PC-3 (cell line): ENCODE results near the gene LSG1. TPM values are rescaled to one million over a fixed set of nuclear protein-coding genes. Genes with fewer than 3 reads are reported as not detected.

Experiments used
- ATAC-seq: fragments of 200-7000 bp; cut with Tn5 transposase; 2 replicates; pipeline ENCODE4 v1.9.1; 2020; ENCODE audit warnings: mild to moderate bottlenecking, moderate library complexity
- BruUV-seq: library from RNA; stranded (reverse); fragments of 400-500 nt; replicated peaks from 2 replicates; lab custom pipeline; 2021; lab: Mats Ljungman, UMichigan
- CTCF ChIA-PET: fragments of 300-600 bp; sonication (Branson Sonifier 250); formaldehyde crosslinking; loops from one replicate; lab custom pipeline; 2022; ENCODE audit warnings: antibody characterized with exemption; lab: Charles Lee
- POLR2A ChIA-PET: fragments of 300-600 bp; sonication (Branson Sonifier 250); formaldehyde crosslinking; loops from one replicate; lab custom pipeline; 2022; ENCODE audit warnings: antibody characterized with exemption; ENCODE audit not compliant: unreplicated experiment; lab: Charles Lee
- DNase-seq: peaks from one replicate; pipeline ENCODE4 v3.0.0-alpha.2; 2015
- H2AFZ ChIP-seq: fragments of 300-600 bp; sonication (generic); 2 replicates; pipeline ENCODE4 v1.6.0; 2016; ENCODE audit warnings: antibody characterized with exemption, low read length
- H3F3A ChIP-seq: fragments of 300-600 bp; sonication (generic); one replicate; pipeline ENCODE4 v1.6.0; 2017; ENCODE audit warnings: antibody characterized with exemption, low read length, control low read depth, mild to moderate bottlenecking; ENCODE audit not compliant: unreplicated experiment
- H3K27ac ChIP-seq: fragments of 300-600 bp; sonication (generic); 2 replicates; pipeline ENCODE4 v1.5.1; 2016; ENCODE audit warnings: mild to moderate bottlenecking, low read length
- H3K27me3 ChIP-seq: fragments of 300-600 bp; sonication (generic); 2 replicates; pipeline ENCODE4 v1.6.1; 2016; ENCODE audit warnings: low read length, mixed read lengths
- H3K36me3 ChIP-seq: fragments of 300-600 bp; sonication (generic); 2 replicates; pipeline ENCODE4 v1.6.1; 2016; ENCODE audit warnings: low read depth, mixed run types, low read length, mixed read lengths
- H3K4me1 ChIP-seq: fragments of 300-600 bp; sonication (generic); 2 replicates; pipeline ENCODE4 v1.5.1; 2016; ENCODE audit warnings: low read length; ENCODE audit not compliant: insufficient read depth
- H3K4me2 ChIP-seq: fragments of 300-600 bp; sonication (generic); 2 replicates; pipeline ENCODE4 v1.6.0; 2016; ENCODE audit warnings: low read length
- H3K4me3 ChIP-seq: fragments of 300-600 bp; sonication (generic); 2 replicates; pipeline ENCODE4 v1.5.1; 2016; ENCODE audit warnings: mild to moderate bottlenecking, low read length, mixed read lengths
- H3K79me2 ChIP-seq: fragments of 300-600 bp; sonication (generic); 2 replicates; pipeline ENCODE4 v1.6.1; 2017; ENCODE audit warnings: low read length, mixed read lengths
- H3K9ac ChIP-seq: fragments of 300-600 bp; sonication (generic); 2 replicates; pipeline ENCODE4 v1.6.0; 2016; ENCODE audit warnings: mild to moderate bottlenecking, low read length
- H3K9me2 ChIP-seq: fragments of 300-600 bp; sonication (generic); replicated peaks from 2 replicates; pipeline ENCODE4 v1.6.1; 2016; ENCODE audit warnings: mixed run types, low read length, mixed read lengths
- H3K9me3 ChIP-seq: fragments of 300-600 bp; sonication (generic); 2 replicates; pipeline ENCODE4 v1.6.1; 2016; ENCODE audit warnings: low read length, mixed read lengths
- H4K20me1 ChIP-seq: fragments of 300-600 bp; sonication (generic); 2 replicates; pipeline ENCODE4 v1.6.1; 2016; ENCODE audit warnings: low read length, mixed read lengths
- EZH2 ChIP-seq: fragments of 300-600 bp; sonication (generic); IDR thresholded peaks from one replicate; pipeline ENCODE4 v1.6.1; 2017; ENCODE audit warnings: antibody characterized with exemption, mild to moderate bottlenecking, low read length; ENCODE audit not compliant: unreplicated experiment
- EZH2phosphoT487 ChIP-seq: fragments of 300-600 bp; sonication (generic); IDR thresholded peaks from 2 replicates; pipeline ENCODE4 v1.6.1; 2018; ENCODE audit warnings: mild to moderate bottlenecking, antibody characterized with exemption, low read length, borderline replicate concordance
- intact Hi-C: fragments of 100-400 bp; cut with micrococcal nuclease; formaldehyde crosslinking; loops from 2 replicates; pipeline ENCODE4 v1.9.0; 2023
- total RNA-seq: library from RNA; depleted of rRNA; stranded (reverse); fragments of >200 nt; gene quantifications from 2 replicates; pipeline ENCODE4 v1.2.3, GENCODE V29; 2014
- TF ChIP-seq, protein P1 (sequence below): fragments of 300-600 bp; sonication (generic); conservative IDR thresholded peaks from 2 replicates; pipeline ENCODE4 v1.5.1; 2017; ENCODE audit warnings: antibody characterized with exemption, low read depth, mild to moderate bottlenecking, low read length

Gene LSG1
- total RNA-seq, 1 experiment from 2014 or later: 83.8 TPM

DNA sequence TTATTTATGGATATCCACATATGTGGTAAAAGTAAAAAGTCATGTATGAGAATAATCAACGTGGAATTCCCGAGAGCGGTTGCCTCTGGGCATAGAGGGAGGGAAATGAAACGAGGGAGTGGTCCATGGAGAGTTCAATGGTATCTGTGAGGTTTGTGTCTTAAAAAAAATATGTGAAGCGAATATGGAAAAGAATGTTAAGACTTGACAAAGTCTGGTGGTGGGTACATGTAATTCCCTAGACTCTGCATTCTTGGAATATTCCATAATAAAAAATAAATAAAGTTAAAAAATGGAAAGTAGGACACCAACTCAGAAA is 42.1 kb upstream of the LSG1 start:
- Histone ChIP-seq H3K4me2 (no peak overlapping the region), H3K9me3 (no peaks in the 10 kb centered on the region), H3K27ac (no peak overlapping the region), H3K79me2 (no peaks in the 10 kb centered on the region), H3K9me2 (no peaks in the 10 kb centered on the region), H3F3A (no peaks in the 10 kb centered on the region), H3K9ac (no peak overlapping the region), H3K4me1 (peaks cover 18% of the 10 kb centered on the region), H3K4me3 (no peak overlapping the region), H3K36me3 (no peaks in the 10 kb centered on the region), H3K27me3 (no peaks in the 10 kb centered on the region), H2AFZ (no peak overlapping the region), H4K20me1 (no peaks in the 10 kb centered on the region)
- POLR2A ChIA-PET: no interaction called here
- intact Hi-C loops: no loop called here
- ATAC-seq (no peak), DNase-seq (no peak)
- no peak for TF ChIP-seq EZH2phosphoT487
- BruUV-seq: no TSS peak
- CTCF ChIA-PET: no interaction called here

DNA sequence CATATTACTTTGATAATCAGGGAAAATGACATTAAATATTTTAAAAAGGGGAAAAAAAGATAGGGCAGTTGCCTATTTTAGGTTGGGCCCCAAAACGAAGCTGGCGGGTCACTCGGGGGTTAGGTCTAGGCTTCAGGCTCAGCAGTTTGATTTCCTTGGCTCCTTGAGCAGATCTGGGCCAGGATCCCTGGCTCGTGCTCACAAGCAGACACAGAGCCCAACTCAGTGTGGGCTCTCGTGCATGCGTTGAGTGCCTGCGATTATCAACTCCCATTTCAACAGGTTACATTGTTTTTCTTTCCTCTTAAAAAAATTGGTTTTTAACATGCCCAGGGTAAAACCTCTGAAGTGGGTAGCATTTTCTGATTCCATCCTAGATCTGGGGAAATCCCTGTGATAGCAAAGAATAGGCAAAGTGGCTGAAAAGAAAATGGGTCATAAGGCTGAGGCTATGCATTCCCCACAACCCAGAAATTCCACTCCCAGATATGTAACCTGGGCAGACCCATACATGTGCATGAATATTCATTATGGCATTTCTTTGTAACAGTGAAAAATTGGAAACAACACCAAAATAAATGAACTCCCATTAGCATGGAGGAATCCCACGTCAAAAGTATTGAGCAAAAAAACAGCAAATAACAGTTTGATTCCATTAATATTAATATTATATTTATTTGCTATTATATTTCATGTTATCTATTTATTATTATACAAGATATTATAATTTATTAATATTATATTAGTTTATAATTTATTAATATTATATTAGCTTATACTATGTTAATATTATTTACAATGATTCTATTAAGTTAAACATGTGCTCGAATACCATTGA is 41.5 kb upstream of the LSG1 start:
- no peak for TF ChIP-seq EZH2
- TF ChIP-seq, protein P1, sequence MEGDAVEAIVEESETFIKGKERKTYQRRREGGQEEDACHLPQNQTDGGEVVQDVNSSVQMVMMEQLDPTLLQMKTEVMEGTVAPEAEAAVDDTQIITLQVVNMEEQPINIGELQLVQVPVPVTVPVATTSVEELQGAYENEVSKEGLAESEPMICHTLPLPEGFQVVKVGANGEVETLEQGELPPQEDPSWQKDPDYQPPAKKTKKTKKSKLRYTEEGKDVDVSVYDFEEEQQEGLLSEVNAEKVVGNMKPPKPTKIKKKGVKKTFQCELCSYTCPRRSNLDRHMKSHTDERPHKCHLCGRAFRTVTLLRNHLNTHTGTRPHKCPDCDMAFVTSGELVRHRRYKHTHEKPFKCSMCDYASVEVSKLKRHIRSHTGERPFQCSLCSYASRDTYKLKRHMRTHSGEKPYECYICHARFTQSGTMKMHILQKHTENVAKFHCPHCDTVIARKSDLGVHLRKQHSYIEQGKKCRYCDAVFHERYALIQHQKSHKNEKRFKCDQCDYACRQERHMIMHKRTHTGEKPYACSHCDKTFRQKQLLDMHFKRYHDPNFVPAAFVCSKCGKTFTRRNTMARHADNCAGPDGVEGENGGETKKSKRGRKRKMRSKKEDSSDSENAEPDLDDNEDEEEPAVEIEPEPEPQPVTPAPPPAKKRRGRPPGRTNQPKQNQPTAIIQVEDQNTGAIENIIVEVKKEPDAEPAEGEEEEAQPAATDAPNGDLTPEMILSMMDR: no peak
- no peak for TF ChIP-seq EZH2phosphoT487
- no peaks in the 10 kb centered on the region for H3K79me2 ChIP-seq
- H3K9me2 ChIP-seq: no peaks in the 10 kb centered on the region
- no peaks in the 10 kb centered on the region for H3K9me3 ChIP-seq
- no peaks in the 10 kb centered on the region for H3F3A ChIP-seq
- CTCF ChIA-PET: no interaction called here
- H3K9ac ChIP-seq: no peak overlapping the region
- POLR2A ChIA-PET: no interaction called here
- H3K27me3 ChIP-seq: no peaks in the 10 kb centered on the region
- BruUV-seq: no TSS peak
- no peak overlapping the region for H2AFZ ChIP-seq
- H3K36me3 ChIP-seq: no peaks in the 10 kb centered on the region
- intact Hi-C loops: no loop called here
- H3K27ac ChIP-seq: no peak overlapping the region
- no peak for ATAC-seq
- H3K4me3 ChIP-seq: no peak overlapping the region
- H3K4me2 ChIP-seq: no peak overlapping the region
- H4K20me1 ChIP-seq: no peaks in the 10 kb centered on the region
- DNase-seq: no peak
- H3K4me1 ChIP-seq: peaks cover 18% of the 10 kb centered on the region

DNA sequence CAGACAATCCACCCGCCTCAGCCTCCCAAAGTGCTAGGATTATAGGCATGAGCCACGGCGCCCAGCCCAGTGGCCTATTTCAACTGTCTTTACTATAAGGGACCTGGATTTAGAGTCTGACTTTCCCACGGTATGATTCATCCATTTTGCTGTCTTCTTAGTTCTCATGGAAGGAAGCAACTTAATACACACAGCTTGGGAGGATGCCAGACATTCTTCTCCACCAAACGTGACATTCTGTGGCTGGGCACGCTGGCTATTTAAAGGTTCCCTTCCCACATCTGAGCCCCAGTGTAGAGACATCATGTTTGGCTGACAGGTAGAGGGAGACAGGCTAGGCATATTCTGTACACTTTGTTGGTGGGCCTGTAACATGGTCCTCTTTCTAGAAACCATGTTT is 39.9 kb upstream of the LSG1 start:
- no TSS peak for BruUV-seq
- Histone ChIP-seq H3K4me1 (peaks cover 18% of the 10 kb centered on the region), H4K20me1 (no peaks in the 10 kb centered on the region), H3K79me2 (no peaks in the 10 kb centered on the region), H3K4me2 (peak overlapping the region; percentile 42; the same call in 1 of the 2 replicates), H3K27ac (peak overlapping the region; percentile 61), H3K4me3 (no peak overlapping the region), H3K9me2 (no peaks in the 10 kb centered on the region), H3F3A (no peaks in the 10 kb centered on the region), H3K27me3 (no peaks in the 10 kb centered on the region), H3K9me3 (no peaks in the 10 kb centered on the region), H3K36me3 (no peaks in the 10 kb centered on the region), H2AFZ (no peak overlapping the region), H3K9ac (peak overlapping the region; percentile 45)
- CTCF ChIA-PET: no interaction called here
- intact Hi-C loops: no loop called here
- TF ChIP-seq, protein P1: peak; percentile 33; the same call in 1 of the 2 replicates
- TF ChIP-seq EZH2phosphoT487: no peak
- POLR2A ChIA-PET: interaction anchor here (0.6 to 0.8 kb wide), 2 partner anchors 11 to 623 kb away, joined by 3 read pairs; no protein-coding TSS in a partner anchor
- ATAC-seq (peak; percentile 91), DNase-seq (peak; percentile 96)
